Measurements from ENCODE around the gene TMEM108.

The TMEM108 gene

GRCh38 chr3:133054586-133054985, 16.4 kb downstream of the TMEM108 start:
- DNase-seq (ENCODE audit: low read depth in 2 of 2), result no peak

- no peak for DNase-seq (ENCODE audit: low read depth in 2 of 2)
Measured at GRCh38 chr3:133055339-133055738, 17.1 kb downstream of the TMEM108 start.

GRCh38 chr3:133058243-133058642, 20.1 kb downstream of the TMEM108 start:
- no peak for DNase-seq (ENCODE audit: low read depth in 2 of 2)

DNA sequence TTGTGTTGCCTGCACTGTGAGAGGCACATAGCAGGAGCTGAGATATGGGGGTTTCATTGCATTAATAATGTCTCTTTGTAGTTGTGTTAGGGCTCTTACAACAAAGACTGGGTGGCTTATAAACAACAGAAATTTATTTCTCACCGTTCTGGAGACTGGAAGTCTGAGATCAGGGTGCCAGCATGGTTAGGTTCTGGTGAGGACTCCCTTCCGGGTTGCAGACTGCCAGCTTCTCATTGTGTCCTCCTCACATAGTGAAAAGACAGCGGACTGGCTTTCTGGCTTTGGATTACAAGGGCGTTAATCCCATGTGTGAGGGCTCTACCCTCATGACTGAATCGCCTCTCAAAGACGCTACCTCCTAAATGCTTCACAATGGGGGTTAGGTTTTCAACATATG, 20.6 kb downstream of the TMEM108 start:
- no peak for DNase-seq (ENCODE audit: low read depth in 2 of 2)

GRCh38 chr3:133065193-133065961, 27.2 kb downstream of the TMEM108 start:
- no peak for DNase-seq (ENCODE audit: low read depth in 2 of 2)

- no peak for DNase-seq (ENCODE audit: low read depth in 2 of 2)
Measured at GRCh38 chr3:133066026-133066425, 27.8 kb downstream of the TMEM108 start.

DNA sequence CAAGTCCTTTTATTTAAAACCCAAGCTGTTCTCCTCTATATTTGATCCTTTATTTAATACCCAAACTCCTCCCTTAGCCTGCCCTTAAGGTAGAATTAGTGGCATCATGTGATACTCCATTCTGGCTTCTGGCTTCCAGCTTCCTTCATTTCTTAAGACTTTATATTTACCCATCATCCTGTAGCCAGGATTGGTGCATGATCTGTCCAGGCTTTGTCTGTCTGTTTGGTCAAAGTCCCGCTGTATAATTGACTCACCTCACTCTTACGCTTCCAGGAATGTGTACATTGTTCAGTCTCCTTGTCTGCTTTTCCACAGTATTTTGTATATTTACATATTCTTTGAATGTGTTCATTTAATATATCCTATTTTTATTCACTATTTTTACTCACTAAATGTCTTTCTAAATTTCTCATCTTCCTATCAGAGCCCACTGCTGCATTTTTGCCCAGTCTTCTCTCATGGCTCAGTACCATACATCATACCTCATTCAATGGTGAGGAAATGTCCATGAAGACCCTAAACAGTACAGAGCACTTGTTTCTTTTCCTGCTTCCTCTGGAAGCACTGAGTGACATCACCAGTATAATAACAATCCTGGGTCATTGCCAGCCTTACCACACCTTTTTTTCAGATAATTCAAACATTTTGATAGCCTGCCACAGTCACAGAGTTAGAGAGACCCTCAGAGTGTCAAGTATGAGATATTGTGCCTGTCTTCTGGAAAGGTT, 31.5 kb downstream of the TMEM108 start:
- no peak for DNase-seq (ENCODE audit: low read depth in 2 of 2)

- DNase-seq (ENCODE audit: low read depth in 2 of 2), result no peak
Measured at GRCh38 chr3:133074977-133075376, 36.8 kb downstream of the TMEM108 start.

DNA sequence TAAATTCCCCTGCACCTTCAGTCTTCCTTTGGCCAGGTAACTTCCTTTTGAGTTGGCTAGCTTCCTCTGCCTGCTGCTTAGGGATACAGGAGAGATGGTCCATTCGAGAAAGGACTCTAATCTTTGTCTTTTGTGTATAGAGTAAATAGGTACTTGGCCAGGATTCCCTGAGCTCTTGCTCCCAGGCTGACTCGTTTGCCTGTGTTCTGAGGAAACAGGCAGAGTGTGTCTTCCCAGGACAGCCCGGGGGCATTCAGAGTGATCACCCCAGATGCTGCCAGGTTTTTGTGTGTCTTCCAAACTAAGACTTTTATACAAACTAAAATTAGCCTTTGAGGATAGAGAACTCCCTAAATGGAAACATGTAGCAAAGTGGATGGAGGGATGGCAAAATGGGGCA, 39.5 kb downstream of the TMEM108 start:
- DNase-seq (ENCODE audit: low read depth in 2 of 2), result no peak

GRCh38 chr3:133079621-133080020, 41.4 kb downstream of the TMEM108 start:
- no peak for DNase-seq (ENCODE audit: low read depth in 2 of 2)

DNA sequence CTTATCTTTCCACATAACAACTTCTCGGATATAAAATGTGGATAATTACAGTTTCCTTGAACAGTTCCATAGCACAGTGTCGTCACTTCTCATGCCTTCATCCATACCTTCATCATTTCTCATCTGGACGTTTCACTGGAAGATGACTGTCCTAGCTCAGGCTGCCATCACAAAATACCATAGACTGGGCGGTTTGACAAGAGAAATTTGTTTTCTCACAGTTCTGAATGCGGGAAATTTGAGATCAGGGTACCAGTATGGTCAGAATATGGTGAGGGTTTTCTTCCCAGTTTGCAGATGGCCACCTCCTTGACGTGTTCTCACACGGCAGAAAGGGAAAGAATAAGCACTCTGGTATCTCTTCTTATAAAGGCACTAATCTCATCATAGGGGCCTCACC, 42.8 kb downstream of the TMEM108 start:
- no peak for DNase-seq (ENCODE audit: low read depth in 2 of 2)

DNA sequence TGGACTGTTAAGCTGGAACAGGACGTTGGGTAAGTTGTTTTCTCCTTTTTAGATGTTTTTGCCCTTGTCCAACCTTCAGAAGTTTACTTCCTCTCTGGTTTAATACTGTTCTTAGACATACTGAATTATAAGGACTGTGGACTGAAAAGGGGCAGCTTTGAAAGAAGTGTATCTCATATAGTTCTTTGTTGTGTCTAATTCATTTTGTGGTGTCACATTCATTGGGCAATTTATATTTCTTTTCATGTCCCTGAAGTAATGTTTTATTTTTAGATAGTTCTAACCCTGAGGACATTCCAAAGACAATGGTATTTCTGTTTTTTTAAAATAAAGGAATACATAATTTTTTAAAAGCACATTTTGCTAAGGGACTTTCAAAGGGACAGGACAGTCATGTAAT, 45.2 kb downstream of the TMEM108 start:
- DNase-seq (ENCODE audit: low read depth in 2 of 2), result no peak

DNA sequence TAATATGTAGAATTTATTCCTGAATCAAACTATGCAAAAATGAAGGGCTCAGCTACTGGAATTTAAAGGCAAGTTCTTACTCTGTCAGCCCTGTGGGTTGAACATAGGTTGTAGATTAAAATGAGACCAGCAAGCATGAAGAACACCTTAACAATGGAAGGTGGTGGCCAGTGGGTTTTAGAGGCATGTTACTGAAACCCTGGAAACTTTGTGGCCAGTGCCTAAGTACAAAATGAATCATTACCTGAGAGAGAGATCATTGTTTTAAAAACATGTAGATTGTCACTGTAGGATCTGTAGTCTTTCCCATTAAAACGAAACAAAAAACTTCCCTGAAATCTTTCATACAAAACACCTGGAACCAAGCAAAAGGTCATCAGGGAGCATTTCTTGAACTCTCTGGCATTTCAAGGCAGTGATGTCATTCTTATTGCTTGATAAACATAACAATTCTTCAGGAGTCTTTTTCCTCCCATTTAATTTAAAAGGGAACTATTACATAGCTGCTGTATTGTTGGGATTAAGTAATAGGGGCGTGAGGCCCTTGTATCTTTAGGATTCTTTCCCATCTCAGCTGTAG, 51.8 kb downstream of the TMEM108 start:
- no peak for DNase-seq (ENCODE audit: low read depth in 2 of 2)

DNA sequence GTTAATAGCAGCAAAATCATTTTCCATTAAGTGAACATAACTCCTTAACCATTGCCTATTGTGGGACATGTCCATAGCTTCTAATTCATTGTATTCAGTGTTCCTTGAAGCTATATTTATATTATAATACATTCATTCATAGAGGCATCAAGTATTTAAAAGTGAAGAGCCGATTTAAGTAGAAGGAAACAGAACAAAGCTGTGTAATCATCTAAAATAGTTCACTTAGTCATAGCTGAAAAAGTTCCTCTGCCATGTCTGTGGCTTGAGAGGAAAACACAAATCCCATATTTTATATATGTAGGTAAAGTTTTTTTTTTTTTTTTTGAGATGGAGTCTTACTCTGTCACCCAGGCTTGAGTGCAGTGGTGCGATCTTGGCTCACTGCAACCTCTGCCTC, 54.5 kb downstream of the TMEM108 start:
- no peak for DNase-seq (ENCODE audit: low read depth in 2 of 2)

DNA sequence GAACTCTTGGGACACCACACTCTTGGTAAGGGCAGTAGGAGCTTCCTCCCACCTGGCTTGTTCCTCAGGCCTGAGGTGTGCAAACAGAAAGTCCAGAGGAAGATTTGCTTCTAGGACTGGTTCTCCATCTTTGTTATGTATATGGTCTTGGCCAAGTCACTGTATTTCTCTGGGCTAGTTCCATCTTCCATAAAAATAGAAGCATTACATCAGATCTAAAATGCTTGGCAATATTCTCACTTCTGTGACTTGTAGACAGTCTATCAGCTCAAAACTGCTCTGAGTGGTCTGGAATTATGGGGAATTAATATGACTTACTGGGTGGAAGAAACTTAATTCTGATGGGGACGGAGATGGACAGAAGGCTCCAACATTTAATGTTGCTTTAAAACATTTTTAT, 55.2 kb downstream of the TMEM108 start:
- DNase-seq (ENCODE audit: low read depth in 2 of 2), result no peak

- no peak for DNase-seq (ENCODE audit: low read depth in 2 of 2)
Measured at GRCh38 chr3:133096900-133097613, 58.9 kb downstream of the TMEM108 start.

- DNase-seq (ENCODE audit: low read depth in 2 of 2), result no peak
Measured at GRCh38 chr3:133103706-133104105, 65.5 kb downstream of the TMEM108 start.

- DNase-seq (ENCODE audit: low read depth in 2 of 2), result no peak
Measured at GRCh38 chr3:133106169-133106568, 68.0 kb downstream of the TMEM108 start.

GRCh38 chr3:133112666-133113065, 74.5 kb downstream of the TMEM108 start:
- DNase-seq (ENCODE audit: low read depth in 2 of 2), result no peak

DNA sequence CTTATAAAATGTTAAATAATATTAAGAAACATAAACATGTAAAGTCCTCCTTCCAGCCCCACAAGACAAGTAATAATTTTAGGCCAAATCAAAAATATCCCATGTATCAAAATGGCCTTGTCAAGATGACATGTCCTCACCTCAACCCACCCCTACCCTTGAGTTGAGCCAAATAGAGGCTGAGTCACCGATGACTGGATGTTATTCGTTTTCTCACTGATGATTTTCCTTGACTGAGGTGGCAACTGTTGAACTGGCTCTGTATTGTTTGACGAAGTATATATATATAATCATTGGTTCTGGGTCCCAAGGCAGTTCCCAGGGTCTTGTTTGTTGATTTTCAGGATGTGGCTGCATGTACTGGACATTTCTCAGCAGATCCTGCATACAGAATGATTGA, 75.3 kb downstream of the TMEM108 start:
- DNase-seq (ENCODE audit: low read depth in 2 of 2), result no peak

- DNase-seq (ENCODE audit: low read depth in 2 of 2), result no peak
Measured at GRCh38 chr3:133113927-133114597, 75.9 kb downstream of the TMEM108 start.

GRCh38 chr3:133115176-133115575, 77.0 kb downstream of the TMEM108 start:
- no peak for DNase-seq (ENCODE audit: low read depth in 2 of 2)
